WTC11 (cell line): Measurements from ENCODE around the gene BICD1.

ENCODE experiments used
- CBFB ChIP-seq: sonication (generic); formaldehyde crosslinking; IDR thresholded peaks from 2 replicates; pipeline ENCODE4 v1.8.1; 2022; ENCODE audit warnings: mild to moderate bottlenecking, low read depth, missing genetic modification reagents
- FOXP1 ChIP-seq: sonication (generic); formaldehyde crosslinking; IDR thresholded peaks from 2 replicates; pipeline ENCODE4 v1.8.0; 2022; ENCODE audit warnings: missing genetic modification reagents, mild to moderate bottlenecking, moderate library complexity, borderline replicate concordance
- JUN ChIP-seq: sonication (generic); formaldehyde crosslinking; IDR thresholded peaks from 2 replicates; pipeline ENCODE4 v1.8.0; 2023; ENCODE audit warnings: mild to moderate bottlenecking, missing genetic modification reagents
- TF ChIP-seq, protein P1 (sequence below): sonication (generic); formaldehyde crosslinking; IDR thresholded peaks from 2 replicates; pipeline ENCODE4 v1.8.1; 2023; ENCODE audit warnings: mild to moderate bottlenecking, missing genetic modification reagents, moderate library complexity
- TF ChIP-seq, protein P2 (sequence below): fragments of 200-600 bp; IDR thresholded peaks from 2 replicates; pipeline ENCODE4 v1.8.0; 2022; ENCODE audit warnings: antibody characterized with exemption
- TF ChIP-seq, protein P3 (sequence below): fragments of 250-450 bp; sonication (Bioruptor Pico); IDR thresholded peaks from 2 replicates; pipeline ENCODE4 v2.1.2; 2022; ENCODE audit warnings: mild to moderate bottlenecking, moderate library complexity
- TF ChIP-seq, protein P4 (sequence below): sonication (generic); formaldehyde crosslinking; conservative IDR thresholded peaks from 2 replicates; pipeline ENCODE4 v1.8.1; 2022; ENCODE audit warnings: mild to moderate bottlenecking, missing genetic modification reagents

DNA sequence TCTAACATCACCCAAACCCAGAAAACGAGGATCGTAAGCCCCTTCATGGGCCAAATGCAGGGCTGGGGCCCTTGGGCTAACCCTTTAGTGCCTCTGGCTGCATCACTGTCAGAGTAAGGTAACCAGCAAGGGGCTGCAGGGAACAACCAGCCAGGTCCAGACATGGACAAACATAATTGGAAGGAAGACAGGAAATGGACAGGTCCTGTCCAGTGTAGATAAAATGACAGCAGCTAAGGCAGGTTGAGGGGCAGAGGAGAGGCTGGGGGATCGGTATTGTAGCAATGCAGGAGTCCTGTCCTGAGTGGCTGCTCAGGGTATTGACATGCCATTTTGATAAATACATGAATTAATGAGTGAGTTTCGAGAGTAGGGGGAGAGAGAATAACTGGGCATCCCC is 29.8 kb downstream of the BICD1 start:
- TF ChIP-seq, protein P1, sequence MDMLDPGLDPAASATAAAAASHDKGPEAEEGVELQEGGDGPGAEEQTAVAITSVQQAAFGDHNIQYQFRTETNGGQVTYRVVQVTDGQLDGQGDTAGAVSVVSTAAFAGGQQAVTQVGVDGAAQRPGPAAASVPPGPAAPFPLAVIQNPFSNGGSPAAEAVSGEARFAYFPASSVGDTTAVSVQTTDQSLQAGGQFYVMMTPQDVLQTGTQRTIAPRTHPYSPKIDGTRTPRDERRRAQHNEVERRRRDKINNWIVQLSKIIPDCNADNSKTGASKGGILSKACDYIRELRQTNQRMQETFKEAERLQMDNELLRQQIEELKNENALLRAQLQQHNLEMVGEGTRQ, result no peak
- TF ChIP-seq, protein P2, sequence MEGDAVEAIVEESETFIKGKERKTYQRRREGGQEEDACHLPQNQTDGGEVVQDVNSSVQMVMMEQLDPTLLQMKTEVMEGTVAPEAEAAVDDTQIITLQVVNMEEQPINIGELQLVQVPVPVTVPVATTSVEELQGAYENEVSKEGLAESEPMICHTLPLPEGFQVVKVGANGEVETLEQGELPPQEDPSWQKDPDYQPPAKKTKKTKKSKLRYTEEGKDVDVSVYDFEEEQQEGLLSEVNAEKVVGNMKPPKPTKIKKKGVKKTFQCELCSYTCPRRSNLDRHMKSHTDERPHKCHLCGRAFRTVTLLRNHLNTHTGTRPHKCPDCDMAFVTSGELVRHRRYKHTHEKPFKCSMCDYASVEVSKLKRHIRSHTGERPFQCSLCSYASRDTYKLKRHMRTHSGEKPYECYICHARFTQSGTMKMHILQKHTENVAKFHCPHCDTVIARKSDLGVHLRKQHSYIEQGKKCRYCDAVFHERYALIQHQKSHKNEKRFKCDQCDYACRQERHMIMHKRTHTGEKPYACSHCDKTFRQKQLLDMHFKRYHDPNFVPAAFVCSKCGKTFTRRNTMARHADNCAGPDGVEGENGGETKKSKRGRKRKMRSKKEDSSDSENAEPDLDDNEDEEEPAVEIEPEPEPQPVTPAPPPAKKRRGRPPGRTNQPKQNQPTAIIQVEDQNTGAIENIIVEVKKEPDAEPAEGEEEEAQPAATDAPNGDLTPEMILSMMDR, result no peak
- TF ChIP-seq, protein P3, sequence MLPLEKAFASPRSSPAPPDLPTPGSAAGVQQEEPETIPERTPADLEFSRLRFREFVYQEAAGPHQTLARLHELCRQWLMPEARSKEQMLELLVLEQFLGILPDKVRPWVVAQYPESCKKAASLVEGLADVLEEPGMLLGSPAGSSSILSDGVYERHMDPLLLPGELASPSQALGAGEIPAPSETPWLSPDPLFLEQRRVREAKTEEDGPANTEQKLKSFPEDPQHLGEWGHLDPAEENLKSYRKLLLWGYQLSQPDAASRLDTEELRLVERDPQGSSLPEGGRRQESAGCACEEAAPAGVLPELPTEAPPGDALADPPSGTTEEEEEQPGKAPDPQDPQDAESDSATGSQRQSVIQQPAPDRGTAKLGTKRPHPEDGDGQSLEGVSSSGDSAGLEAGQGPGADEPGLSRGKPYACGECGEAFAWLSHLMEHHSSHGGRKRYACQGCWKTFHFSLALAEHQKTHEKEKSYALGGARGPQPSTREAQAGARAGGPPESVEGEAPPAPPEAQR (CRISPR knock-in tag), result no peak
- no peak for TF ChIP-seq JUN (CRISPR knock-in tag)
- no peak for TF ChIP-seq FOXP1 (CRISPR knock-in tag)
- no peak for TF ChIP-seq CBFB (CRISPR knock-in tag)
- TF ChIP-seq, protein P4, sequence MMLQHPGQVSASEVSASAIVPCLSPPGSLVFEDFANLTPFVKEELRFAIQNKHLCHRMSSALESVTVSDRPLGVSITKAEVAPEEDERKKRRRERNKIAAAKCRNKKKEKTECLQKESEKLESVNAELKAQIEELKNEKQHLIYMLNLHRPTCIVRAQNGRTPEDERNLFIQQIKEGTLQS (CRISPR knock-in tag), result no peak
